ENCODE results near the gene RAB11B. TPM values are rescaled to one million over a fixed set of nuclear protein-coding genes. Genes with fewer than 3 reads are reported as not detected.

Gene RAB11B
- total and polyA plus RNA-seq, 2 of the 13 experiments (the other 11 are each of a cell fraction or from before 2014, with no cell fraction given) = 6.0 to 28.4 TPM

GRCh38 chr19:8357007-8357521, 33.1 kb upstream of the RAB11B start (continued):
- TF ChIP-seq, protein P1, sequence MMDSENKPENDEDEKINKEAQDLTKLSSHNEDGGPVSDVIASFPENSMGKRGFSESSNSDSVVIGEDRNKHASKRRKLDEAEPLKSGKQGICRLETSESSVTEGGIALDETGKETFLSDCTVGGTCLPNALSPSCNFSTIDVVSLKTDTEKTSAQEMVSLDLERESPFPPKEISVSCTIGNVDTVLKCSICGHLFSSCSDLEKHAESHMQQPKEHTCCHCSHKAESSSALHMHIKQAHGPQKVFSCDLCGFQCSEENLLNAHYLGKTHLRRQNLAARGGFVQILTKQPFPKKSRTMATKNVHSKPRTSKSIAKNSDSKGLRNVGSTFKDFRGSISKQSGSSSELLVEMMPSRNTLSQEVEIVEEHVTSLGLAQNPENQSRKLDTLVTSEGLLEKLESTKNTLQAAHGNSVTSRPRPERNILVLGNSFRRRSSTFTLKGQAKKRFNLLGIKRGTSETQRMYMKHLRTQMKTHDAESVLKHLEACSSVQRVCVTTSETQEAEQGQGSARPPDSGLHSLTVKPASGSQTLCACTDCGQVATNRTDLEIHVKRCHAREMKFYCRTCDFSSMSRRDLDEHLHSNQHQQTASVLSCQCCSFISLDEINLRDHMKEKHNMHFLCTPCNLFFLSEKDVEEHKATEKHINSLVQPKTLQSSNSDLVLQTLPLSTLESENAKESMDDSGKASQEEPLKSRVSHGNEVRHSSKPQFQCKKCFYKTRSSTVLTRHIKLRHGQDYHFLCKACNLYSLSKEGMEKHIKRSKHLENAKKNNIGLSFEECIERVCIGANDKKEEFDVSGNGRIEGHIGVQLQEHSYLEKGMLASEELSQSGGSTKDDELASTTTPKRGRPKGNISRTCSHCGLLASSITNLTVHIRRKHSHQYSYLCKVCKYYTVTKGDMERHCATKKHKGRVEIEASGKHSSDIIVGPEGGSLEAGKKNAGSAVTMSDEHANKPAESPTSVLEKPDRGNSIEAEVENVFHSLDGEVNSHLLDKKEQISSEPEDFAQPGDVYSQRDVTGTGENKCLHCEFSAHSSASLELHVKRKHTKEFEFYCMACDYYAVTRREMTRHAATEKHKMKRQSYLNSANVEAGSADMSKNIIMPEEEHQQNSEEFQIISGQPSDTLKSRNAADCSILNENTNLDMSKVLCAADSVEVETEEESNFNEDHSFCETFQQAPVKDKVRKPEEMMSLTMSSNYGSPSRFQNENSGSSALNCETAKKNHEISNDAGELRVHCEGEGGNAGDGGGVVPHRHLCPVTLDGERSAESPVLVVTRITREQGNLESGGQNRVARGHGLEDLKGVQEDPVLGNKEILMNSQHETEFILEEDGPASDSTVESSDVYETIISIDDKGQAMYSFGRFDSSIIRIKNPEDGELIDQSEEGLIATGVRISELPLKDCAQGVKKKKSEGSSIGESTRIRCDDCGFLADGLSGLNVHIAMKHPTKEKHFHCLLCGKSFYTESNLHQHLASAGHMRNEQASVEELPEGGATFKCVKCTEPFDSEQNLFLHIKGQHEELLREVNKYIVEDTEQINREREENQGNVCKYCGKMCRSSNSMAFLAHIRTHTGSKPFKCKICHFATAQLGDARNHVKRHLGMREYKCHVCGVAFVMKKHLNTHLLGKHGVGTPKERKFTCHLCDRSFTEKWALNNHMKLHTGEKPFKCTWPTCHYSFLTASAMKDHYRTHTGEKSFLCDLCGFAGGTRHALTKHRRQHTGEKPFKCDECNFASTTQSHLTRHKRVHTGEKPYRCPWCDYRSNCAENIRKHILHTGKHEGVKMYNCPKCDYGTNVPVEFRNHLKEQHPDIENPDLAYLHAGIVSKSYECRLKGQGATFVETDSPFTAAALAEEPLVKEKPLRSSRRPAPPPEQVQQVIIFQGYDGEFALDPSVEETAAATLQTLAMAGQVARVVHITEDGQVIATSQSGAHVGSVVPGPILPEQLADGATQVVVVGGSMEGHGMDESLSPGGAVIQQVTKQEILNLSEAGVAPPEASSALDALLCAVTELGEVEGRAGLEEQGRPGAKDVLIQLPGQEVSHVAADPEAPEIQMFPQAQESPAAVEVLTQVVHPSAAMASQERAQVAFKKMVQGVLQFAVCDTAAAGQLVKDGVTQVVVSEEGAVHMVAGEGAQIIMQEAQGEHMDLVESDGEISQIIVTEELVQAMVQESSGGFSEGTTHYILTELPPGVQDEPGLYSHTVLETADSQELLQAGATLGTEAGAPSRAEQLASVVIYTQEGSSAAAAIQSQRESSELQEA (CRISPR knock-in tag; IDR thresholded peaks at IDR 0.05; ENCODE audit: not compliant biosample characterization) = no peak
- TF ChIP-seq ZNF724P (CRISPR knock-in tag; IDR thresholded peaks at IDR 0.05; ENCODE audit: borderline replicate concordance) = no peak
- TF ChIP-seq ZNF292 (CRISPR knock-in tag; IDR thresholded peaks at IDR 0.05; ENCODE audit: borderline replicate concordance, low read depth) = peak; percentile 96
- TF ChIP-seq, protein P2, sequence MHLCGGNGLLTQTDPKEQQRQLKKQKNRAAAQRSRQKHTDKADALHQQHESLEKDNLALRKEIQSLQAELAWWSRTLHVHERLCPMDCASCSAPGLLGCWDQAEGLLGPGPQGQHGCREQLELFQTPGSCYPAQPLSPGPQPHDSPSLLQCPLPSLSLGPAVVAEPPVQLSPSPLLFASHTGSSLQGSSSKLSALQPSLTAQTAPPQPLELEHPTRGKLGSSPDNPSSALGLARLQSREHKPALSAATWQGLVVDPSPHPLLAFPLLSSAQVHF (CRISPR knock-in tag; IDR thresholded peaks at IDR 0.05) = 0 out of 2 replicates have a peak, but pooled peaks have one; percentile 59
- TF ChIP-seq ZSCAN30 (CRISPR knock-in tag; IDR thresholded peaks at IDR 0.05) = 0 out of 2 replicates have a peak, but pooled peaks have one; percentile 74
- no peak; the same call in 1 of the 2 replicates for TF ChIP-seq ZNF501 (CRISPR knock-in tag; IDR thresholded peaks at IDR 0.05)
- TF ChIP-seq MBD4 (IDR thresholded peaks at IDR 0.05; ENCODE audit: borderline replicate concordance, low read length) = no peak
- TF ChIP-seq ZNF674 (CRISPR knock-in tag; IDR thresholded peaks at IDR 0.05; ENCODE audit: low read depth) = no peak
- TF ChIP-seq, protein P3, sequence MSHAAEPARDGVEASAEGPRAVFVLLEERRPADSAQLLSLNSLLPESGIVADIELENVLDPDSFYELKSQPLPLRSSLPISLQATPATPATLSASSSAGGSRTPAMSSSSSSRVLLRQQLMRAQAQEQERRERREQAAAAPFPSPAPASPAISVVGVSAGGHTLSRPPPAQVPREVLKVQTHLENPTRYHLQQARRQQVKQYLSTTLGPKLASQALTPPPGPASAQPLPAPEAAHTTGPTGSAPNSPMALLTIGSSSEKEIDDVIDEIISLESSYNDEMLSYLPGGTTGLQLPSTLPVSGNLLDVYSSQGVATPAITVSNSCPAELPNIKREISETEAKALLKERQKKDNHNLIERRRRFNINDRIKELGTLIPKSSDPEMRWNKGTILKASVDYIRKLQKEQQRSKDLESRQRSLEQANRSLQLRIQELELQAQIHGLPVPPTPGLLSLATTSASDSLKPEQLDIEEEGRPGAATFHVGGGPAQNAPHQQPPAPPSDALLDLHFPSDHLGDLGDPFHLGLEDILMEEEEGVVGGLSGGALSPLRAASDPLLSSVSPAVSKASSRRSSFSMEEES (CRISPR knock-in tag; IDR thresholded peaks at IDR 0.05) = peak; percentile 77
- peak; percentile 51; the same call in 1 of the 2 replicates for TF ChIP-seq ZNF746 (CRISPR knock-in tag; IDR thresholded peaks at IDR 0.05)
- TF ChIP-seq ZNF879 (CRISPR knock-in tag; IDR thresholded peaks at IDR 0.05) = no peak
- TF ChIP-seq KLF9 (CRISPR knock-in tag; IDR thresholded peaks at IDR 0.05; ENCODE audit: low read depth) = no peak
- TF ChIP-seq, protein P4, sequence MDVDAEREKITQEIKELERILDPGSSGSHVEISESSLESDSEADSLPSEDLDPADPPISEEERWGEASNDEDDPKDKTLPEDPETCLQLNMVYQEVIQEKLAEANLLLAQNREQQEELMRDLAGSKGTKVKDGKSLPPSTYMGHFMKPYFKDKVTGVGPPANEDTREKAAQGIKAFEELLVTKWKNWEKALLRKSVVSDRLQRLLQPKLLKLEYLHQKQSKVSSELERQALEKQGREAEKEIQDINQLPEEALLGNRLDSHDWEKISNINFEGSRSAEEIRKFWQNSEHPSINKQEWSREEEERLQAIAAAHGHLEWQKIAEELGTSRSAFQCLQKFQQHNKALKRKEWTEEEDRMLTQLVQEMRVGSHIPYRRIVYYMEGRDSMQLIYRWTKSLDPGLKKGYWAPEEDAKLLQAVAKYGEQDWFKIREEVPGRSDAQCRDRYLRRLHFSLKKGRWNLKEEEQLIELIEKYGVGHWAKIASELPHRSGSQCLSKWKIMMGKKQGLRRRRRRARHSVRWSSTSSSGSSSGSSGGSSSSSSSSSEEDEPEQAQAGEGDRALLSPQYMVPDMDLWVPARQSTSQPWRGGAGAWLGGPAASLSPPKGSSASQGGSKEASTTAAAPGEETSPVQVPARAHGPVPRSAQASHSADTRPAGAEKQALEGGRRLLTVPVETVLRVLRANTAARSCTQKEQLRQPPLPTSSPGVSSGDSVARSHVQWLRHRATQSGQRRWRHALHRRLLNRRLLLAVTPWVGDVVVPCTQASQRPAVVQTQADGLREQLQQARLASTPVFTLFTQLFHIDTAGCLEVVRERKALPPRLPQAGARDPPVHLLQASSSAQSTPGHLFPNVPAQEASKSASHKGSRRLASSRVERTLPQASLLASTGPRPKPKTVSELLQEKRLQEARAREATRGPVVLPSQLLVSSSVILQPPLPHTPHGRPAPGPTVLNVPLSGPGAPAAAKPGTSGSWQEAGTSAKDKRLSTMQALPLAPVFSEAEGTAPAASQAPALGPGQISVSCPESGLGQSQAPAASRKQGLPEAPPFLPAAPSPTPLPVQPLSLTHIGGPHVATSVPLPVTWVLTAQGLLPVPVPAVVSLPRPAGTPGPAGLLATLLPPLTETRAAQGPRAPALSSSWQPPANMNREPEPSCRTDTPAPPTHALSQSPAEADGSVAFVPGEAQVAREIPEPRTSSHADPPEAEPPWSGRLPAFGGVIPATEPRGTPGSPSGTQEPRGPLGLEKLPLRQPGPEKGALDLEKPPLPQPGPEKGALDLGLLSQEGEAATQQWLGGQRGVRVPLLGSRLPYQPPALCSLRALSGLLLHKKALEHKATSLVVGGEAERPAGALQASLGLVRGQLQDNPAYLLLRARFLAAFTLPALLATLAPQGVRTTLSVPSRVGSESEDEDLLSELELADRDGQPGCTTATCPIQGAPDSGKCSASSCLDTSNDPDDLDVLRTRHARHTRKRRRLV (CRISPR knock-in tag; IDR thresholded peaks at IDR 0.05) = no peak; the same call in 1 of the 2 replicates
